Inferior parietal cortex (tissue), 1 donor: Measurements from ENCODE around the gene PEX10.

Experiments used
- DNase-seq: peaks from one replicate; pipeline ENCODE4 v3.0.0-alpha.2; 2016; ENCODE audit errors: extremely low spot score

The PEX10 gene

DNA sequence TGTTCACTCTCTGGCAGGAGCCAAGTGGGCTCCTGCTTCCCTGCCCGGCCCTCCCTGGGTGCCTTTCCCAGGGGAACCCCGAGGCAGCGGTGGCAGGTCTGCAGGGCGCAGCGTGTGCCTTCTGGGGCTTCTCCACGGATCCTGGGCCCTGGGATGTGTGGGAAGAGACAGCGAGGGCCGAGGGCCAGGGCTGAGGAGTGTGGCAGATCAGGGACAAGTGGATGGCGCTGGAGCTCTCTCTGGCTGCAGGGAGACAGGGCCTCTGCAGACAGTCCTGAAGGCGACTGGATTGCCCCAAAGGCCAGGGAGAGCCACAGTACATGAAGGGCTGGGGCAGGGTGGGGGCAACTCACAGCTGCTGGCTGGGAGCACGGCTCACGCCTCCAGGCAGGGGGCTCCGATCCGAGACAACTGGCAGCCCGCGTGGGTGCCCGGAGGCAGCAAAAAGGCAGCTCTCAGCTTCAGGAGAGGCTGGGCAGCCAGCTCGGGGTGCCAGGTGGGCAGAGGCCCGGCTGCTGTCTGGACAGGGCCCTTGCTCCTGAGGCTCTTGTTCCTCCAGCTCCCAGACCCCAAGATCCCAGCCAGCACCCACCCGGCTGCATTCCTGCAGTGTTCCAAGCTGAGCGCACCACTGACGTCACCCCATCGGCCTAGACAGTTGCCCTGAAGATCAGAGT is 37.0 kb downstream of the PEX10 start:
- DNase-seq, result no peak

DNA sequence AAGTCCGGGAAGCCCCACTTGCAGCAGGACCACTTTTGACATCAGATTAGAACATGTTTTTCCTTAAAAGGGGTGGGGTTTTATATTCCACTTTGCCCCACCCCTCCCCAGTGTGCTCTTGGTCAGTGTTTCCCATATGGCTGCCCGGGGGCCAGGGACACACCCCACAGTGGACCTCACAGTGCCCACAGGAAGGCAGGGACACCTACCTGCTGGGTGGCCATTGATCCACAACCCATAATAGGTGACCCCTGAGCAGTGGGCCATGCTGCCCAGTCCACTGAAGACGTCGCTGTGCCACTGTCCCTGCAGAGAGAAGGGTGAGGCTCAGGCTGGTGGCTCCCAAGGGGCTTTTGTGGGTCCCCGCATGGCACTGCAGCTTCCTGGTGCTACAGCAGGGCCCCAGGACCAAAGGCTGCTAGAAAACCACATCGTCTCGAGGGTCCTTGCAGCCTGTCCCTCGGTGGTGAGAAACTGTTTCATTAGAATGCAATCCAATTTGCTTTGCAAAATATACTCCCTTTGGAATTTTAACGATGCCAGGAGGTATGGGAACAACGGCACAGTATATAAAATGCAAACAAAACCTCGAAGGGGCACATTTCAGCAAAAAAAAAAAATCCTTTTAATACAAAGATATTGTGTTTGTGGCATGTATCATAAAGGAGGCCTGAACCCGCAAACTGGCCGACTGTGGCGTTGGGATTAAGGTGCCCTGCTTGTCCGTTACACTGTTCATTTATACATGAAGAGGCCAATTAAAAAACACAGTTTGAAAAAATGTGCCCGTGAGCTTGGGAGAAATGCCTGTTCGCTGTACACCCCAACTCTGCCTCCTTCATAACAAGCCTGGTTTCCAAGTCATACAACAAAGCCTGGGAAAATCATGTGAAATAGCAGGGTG is 37.9 kb downstream of the PEX10 start:
- no peak for DNase-seq

DNA sequence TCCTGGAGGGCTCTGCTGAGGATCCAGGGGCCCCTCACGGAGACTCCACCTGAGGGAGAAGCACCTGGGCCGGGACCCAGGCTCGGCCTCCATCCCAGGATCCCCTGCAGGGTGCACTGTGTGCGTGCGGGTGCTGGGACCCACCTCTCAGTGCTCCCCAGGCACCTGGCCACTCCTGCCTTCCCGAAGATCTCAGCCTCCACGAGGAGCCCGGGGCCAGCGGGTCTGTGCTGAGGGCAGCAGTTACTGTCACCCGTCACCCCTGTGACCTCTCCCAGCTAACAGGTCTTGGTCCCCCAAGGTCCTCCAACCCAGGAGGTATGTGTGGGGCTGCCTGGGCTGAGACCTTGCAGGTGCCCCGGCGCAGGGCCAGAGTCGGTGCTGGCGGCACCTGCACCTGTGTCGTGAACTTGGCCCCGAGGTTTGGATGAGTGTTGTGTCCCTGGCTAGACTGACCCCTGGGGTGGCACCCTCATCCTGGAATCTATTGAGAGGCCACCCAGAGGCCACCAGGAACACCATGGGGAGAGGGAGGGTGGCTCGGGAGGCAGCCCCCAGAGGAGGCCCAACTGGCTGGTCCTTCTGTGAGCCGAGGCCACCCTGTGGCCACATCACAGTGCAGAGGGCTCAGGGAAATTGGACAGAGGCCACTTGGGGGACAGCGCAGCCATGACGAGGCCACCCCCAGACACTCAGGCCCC is 38.7 kb downstream of the PEX10 start:
- DNase-seq, result no peak

DNA sequence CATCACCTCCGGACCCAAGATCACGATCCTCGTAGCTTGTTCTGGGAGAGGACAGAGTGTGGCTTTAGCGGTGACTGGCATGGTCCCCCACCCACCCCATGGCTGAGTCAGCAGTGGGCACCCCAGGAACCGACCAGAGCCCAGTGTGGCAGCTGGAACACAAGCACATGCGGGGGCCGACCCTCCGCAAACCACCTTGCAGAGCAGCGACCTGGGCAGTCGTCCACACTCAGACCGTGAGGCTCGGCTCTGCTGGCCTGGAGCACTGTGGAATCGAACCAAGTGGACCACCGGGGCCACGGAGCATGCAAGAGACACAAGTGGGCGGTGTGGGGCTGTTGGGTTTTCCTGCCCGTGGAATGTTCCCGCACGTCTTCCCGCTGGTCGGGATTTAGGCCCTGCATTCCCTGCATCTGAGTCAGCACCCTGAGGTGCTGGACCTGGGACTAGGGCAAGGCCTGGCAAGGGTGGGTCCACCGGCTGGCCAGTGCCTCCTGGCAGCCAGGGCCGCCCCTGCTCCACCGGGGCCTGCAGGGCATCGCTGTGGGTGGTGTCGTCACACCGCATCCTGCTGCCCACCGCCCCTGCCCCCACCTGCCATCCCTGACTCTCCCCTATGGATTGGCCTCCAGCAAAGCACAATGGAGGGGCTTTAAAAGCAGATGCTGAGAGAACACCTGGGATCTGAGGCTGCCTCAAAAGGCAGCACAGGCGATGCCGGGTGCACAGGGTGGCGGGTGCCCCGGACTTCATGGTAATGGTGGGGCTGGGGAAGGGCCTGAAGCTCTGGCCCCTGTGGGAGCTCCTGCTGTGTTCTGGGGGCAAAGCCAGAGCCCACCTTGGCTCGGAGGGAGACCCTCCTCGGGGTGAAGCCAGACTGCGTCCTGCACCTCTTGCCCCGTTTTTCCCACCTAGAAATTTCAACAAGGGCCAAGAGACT is 39.5 kb downstream of the PEX10 start:
- no peak for DNase-seq

DNA sequence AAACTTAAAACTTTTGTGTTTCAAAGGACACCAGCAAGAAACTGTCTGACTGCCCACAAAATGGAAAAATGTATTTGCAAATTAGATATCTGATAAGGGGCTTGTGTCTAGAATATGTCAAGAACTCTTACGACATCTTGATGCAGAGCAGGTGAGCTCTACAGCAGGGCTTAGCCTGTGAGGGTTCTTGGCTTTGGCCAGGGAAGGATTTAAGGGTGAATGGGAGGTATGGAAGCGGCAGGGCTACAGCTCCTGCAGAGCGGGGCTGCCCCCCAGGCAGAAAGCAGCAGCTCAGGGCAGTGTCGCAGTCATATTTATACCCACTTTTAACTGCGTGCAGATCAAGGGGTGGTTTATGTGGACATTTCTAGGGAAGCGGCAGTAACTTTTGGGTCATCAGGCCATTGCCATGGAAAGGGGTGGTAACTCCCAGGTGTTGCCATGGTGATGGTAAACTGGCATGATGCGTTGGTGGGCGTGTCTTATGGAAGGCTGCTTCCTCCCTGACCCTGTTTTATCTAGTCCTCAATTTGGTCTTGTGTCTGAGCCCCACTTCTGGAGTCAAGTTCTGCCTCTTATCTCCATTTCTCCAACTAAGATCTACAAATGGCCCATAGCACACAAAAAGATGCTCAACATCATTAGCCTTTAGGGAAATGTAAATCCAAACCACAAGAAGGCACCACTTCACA is 44.2 kb downstream of the PEX10 start:
- DNase-seq, result no peak

DNA sequence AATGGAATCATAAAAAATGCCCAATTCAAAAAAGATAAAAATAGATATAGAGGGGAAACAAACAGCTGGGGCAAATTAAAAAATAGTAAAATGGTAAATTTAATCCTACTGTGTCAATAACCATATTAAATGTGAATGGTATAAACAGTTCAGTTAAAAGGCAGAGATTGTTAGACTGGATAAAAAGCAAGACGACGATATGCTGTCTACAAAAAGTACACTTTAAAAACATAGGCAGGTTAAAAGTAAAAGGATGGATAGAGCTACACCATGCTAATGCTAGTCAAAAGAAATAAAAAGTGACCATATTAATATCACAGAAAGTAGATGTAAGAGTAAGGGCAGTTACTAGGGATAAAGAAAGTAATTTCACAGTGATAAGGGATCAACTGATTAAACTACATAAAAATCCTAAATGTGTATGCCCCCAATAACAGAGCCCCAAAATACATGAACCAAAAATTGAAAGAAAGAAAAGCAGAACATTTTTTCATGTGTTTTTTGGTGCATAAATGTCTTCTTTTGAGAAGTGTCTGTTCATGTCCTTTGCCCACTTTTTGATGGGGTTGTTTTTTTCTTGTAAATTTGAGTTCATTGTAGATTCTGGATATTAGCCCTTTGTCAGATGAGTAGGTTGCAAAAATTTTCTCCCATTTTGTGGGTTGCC is 48.4 kb downstream of the PEX10 start:
- DNase-seq, result no peak

DNA sequence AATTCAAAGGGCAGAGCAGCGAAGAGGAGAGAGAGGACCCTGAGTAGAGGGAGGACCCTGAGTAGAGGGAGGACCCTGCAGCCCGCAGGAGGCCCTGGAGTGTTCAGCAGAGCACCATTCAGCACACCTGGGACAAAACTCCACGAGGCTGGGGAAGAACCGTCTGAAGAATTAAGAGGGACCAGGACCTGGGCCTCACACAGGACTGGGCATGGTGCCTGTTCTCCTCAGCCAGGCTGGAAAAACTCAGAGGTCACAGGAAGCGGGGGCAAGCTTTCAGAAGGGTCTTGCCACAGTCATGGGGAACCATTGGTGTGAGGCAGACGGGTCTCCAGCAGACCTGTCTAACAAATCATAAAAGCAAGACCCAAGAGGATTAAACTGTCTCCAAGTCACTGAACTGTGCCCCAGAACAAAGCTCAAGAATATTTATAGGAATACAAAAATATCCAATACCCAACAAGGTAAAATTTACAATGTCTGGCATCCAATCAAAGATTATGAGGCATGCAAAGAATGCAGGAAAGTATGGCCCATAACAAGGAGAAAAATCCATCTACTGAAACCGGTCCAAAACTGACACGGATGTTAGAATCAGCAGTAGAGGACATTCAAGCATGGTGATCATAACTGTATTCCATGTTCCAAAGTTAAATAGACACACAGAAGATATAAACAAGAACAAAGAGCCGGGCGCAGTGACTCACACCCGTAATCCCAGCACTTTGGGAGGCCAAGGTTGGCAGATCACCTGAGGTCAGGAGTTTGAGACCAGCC is 51.6 kb downstream of the PEX10 start:
- no peak for DNase-seq

DNA sequence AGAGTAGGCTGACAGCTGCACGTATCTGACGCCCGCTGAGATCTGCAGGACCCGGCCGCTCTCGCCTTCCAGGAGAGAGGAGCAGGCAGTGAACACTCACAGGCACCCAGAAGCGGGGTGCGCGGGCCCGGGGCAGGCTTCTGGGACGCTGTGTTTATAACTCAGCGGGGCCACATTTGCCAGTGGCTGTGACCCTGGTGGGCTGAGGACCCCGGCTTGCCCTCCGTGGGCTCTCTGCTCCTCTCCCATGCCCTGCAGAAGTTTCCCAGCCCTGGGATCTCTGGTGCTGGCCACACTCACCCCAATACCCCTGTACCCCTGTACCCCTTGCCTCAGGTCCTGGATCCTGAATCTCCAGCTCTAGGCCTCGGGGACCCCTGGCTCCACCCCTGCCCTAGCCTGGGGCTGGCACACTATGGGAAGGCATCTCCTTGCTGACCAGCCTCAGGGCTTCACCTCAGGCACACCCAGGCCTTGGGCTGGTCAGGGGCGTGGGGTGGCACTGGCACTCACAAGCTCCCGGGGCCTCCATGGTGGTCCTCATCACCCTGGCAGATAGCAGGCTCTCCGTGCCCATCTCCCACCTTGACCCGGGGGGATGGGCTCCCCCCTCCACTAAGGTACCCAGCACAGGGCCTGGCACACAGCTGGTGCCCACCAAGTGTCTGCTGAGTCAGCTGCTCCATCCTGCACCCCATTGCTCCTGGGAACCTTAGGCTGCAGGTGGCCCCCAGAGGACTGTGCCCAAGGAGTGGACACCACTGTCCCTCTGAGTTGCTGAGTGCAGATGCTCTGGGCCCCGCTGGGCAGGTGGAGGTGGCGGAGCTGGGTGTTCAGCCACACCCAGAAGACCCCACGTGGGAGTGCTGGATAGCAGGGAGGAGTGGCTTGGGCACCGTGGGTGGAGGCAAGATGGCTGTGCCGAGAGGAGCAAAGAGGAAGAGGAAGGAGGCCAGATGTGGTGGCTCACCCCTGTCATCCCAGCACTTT is 53.4 kb downstream of the PEX10 start:
- no peak for DNase-seq

DNA sequence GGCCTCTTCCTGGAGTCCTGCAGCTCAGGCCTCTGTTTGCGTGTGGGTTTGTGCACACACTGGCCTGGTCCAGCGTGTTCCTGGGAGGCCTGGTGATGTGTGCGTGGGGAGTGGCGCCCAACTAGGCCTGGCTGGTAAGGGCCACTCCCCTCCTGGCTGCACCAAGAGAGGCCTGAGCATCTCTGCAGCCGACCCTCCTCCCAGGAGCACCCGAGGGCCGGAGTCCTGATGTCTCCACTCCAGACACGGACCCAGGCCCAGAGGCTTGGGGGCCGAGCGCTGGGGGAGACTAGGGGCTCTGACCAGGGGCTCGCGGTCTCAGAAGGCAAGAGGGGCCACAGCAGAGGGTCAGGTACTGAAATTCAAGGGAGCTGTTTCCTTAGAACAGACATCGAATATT is 54.3 kb downstream of the PEX10 start:
- DNase-seq, result no peak

DNA sequence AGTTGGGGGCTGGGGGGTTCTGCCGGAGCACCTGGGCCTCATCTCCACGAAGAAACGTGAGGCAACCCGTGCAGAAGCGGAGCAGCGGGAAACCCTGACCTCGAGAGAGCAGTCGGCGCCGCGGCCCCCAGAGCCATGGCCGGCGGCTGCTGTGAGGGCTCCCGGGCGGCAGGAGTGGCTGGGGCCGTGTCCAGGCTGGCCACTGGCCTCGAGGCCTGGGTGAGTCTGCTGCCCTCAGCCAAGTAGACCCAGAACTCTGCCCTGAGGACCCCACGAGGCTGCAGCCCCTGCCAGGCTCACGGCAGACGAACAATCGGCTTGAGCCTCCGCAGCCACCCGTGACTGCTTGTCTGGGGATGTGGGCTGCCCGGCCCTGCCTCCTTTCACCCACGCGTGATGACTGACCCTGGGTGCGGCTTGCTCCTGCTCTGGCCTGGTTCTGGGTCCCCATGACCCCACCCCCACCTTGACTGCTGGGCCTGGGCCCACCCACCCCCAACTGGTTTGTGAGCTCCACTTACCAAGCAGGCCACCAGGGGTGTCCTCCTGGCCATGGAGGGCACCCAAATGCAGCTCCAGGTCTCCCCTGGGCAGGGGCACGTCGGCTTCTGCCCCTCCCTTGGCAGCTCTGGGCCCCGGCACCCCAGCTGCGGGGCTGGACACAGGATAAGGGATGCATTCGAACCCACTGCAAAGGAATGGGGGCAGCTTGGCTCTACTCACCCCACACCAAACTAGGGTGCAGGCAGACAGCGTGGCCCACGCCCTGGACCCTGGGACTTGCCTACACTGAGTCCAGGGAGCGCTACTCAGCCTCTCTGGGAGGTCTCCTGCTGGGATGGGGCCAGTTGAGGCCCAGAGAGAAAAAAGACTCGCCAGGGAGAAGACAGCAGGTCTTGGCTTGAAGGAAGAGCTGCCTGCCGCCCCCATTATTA is 55.2 kb downstream of the PEX10 start:
- DNase-seq, result no peak

DNA sequence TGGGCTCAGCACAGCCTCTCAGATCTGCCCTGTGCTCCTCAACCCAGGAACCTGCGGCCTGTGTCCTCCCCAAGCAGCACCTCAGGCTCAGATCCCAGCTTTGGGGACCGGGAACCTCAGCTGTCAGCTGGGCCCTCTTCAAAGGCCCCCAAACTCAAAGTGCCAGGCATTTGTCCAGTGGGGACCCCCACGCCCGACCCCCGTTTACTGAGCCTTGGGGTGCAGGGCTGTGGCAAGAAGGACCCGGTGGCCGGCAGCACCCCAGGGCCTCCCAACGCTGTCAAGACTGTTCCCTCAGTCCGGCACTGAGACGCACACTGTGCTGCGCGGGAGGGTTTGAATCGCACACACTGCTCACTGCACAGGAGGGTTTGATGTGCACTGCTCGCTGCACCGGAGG is 56.0 kb downstream of the PEX10 start:
- DNase-seq, result no peak

DNA sequence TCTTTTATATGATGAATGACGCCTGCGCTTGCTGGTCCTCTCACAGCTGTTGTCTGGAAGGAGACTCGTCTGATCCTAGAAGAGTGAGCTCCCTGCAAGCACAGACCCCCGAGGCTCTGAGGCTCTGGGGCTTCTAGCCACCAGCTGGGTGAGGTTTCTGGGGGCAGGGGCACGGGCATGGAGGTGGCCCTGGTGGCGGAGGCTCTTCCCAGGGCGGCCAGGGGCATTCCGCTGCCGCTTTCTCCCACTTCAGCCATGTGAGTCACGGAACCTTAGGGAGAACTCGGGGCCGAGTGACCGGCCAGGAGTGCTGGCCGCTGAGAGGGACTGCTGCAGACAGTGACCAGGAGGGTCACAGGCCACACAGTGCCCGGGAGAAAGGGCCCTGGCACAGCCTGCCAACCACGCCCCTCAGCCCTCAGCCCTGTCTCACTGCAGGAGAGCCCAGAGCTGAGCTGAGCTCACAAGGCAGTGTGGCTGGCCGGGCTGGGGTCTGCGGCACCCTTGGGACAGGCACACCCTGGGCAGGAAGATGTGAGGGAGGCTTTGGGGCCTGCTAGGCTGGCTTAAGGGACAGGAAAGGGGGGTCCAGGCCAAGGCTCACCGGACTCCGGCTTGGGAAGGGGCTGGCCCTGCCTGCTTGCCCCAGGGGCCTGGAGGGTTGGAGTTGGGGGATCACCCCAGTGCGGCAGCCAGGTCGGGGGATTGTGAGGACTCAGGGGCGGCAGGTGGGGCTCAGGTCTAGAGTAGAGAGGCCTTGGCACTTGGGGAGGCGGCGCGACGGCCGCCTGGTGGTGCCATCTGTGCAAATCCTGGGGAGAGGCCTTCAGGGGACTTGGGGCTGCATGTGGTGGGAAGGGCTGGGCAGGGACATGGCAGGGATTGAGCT is 56.7 kb downstream of the PEX10 start:
- no peak for DNase-seq

DNA sequence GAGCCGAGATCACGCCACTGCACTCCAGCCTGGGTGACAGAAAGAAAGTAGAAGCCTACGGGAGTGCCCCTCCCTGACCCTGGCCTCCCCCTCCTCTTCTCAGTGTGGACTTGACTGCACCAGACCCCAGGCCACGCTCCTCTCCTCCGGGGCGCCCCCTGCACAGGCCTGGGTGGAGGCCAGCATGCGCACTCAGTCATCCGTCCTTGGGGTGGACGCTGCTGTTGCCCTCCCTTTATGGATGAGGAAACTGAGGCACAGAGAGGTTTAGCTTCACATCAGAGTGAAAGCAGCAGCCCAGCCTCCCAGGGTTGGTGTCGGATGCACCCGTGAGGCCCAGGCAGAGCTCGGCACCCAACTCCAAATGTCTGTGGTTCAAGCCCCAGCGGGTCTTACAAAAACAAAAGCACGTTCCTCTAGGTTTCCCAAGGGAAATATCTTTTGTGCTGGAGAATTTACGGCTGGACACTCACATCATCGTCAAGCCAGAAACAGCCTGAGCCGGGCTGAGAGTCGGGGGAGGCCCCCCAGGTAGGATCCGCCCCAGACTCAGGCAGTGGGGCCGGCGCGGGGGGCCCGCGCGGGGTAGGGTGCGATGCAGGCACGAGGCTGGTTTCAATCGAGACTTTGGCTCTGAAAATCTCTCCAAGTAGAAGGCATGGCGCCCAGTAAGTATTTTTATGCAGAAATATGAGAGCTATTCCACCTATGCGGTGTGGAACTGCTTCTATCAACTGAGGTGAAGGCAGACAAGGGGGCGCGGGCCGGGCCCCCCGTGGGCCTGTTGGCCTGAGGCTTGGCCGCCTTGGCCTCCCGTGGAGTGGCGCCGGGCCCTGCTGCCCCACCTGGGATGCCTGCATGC is 57.6 kb downstream of the PEX10 start:
- DNase-seq, result no peak
